Urothelium cell line (cell line): Measurements from ENCODE around the gene ZNG1B.
"Not testable (repeated sequence)": the region's sequence is repeated elsewhere in the genome, so short reads cannot be mapped to it uniquely, and the experiment has no call there.

Experiments
- DNase-seq: peaks from one replicate; pipeline ENCODE4 v3.0.0; 2011; ENCODE audit warnings: low spot score, mixed read lengths
- FAIRE-seq: peaks from 2 replicates; lab custom pipeline; 2011; peaks lifted over from hg19 to GRCh38; lab: Jason Lieb, UNC

The ZNG1B gene

DNA sequence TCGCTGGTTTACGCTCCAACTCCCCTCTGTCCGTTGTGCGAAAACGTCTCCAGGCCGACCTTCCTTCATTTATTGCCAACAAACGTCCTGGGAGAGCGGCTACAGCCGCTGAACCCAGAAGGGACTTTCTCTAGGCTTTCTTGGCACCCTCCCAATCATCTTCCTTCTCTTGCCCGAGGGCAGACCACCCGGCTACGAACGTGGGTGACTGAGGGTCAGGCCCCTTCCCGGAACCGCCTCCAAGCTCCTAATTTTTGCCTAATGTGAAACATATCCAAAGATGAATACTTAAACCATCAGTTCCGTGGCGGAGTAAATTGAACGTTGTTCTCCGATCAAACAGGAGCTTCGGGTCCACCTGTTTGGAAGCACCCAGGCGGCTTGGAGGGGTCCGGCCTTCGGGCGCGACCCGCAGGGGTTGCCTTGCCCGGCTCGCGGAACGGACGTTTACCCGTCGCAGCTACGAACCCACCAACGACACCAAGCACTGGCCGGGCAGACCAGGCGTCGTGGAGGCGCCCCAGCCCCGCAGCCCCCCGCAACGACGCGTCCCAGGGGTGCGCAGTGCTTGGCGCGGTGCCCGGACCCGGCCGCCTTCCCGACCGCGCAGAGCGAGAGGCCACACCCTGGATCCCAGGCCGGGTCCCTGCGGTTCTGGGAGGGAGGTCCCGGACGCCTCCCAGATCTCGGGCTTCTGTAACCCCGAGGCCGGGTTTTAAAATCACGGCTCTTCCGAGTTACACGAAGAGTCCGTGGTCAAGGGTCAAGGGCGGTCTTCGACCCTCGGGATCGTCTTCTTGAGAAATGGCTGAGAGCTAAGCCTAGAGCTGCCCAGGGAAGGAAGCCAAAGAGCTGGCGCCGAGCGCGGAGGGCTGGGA is 65.0 kb downstream of the ZNG1B start:
- not testable (repeated sequence) for FAIRE-seq, DNase-seq

GRCh38 chr2:113503094-113504042 is 65.9 kb downstream of the ZNG1B start:
- DNase-seq, FAIRE-seq: not testable (repeated sequence)

GRCh38 chr2:113504081-113504480 is 66.6 kb downstream of the ZNG1B start:
- DNase-seq, FAIRE-seq: not testable (repeated sequence)

DNA sequence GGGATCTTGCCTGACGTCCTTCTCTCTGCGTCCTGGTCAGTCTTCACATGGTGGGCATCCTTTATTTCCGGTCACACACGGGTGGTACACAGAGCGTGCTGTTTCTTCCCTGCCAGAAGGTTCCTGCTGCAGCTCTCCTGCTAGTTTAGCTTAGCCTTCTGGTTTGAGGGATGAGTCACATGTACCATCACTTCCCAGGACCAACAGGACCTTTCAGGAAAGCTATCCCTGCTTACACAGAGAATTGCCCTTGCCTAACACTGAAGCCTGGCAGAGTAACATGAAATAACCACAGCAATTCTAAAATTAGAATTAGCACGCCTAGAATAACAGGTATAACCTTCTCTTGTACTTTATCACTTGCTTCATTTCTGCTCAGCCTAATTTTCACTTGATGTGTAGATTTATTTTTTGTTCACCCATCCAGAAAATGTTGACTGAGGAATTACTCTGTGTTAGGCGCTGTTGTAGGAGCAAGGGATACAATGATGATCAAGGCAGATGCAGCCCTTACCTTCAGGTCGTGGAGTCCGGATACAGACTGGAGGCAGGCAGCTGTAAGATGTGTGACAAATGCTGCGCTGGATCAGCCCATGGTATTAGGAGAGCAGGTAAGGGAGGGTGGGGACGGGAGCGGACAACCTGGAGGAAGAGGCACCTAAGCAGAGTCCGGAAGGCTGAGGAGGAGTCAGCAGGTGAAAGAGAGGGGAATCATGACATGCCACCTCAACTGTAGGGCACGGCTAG is 70.1 kb downstream of the ZNG1B start:
- not testable (repeated sequence) for FAIRE-seq, DNase-seq

DNA sequence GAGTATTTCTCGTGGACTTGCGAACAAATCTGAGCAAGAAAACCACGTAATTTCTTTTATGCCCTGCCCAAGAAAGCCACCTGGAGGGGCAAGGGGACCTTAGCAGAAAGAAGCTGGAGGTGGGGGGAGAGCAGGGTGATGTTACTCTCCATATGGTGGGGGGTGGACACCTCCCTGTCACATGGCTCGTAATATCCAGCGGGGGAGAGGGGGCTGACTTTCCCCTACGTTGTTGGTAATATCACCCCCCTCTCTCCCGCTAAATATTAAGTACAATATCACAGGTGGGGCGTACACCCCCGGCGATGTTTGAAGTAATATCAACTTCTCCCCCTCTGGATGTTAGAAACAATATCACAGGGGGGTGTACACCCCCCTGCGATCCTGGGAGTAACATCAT is 70.7 kb downstream of the ZNG1B start:
- DNase-seq, FAIRE-seq: not testable (repeated sequence)

DNA sequence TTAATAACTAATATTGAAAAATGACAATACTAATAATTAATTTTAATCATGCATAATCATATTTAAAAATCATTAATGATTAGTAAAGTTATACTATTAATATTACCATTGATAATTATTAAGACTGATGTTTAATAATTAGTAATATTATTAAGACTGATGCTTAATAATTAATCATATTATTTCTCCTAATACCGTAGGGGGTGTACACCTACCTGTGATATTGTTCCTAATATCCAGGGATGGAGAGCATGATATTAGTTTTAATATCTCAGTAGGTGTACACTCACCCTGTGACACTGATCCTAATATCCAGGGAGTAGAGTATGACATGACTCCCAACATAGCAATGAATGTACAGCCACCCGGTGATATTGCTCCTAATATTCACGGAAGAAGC is 73.4 kb downstream of the ZNG1B start:
- not testable (repeated sequence) for FAIRE-seq

DNA sequence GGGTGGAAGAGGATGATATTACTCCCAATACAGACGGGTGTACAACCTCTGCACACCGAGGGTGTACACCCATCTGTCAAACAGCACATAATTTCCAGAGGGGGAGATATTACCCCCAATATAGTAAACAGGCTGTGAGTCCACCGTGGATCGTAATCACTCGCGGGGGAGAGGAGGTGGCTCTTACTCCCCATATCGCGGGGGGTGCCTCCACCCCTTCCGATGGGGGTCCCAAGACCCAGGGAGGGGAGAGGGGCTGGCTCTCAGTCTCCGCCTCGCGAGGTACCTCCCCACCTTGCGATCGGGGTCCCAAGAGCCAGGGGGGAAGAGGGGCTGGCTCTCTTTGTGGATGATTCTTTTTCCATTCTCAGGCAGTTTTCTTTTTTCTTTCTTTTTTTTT is 74.4 kb downstream of the ZNG1B start:
- not testable (repeated sequence) for FAIRE-seq, DNase-seq

More for the DNA sequence above, 73.4 kb downstream of the ZNG1B start:
- not testable (repeated sequence) for DNase-seq

DNA sequence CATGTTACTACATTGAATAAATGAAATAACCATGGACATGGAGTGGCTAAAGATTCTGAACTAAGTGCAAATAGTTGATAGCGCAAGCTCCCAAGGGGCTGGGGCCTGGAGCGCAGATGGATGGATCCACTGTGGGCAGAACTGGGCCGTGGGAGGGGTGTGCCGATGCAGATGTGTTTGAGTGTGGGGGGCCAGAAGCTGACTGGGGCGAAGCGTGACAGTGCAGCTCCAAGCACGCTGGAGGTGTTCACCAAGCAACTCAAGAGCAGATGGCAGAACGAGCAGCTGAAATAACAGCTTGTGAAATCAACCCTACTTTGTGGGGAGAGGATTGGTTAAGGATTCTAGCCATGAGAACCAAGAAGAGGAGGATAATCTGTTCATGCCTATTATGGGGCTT is 78.0 kb downstream of the ZNG1B start:
- FAIRE-seq, DNase-seq: not testable (repeated sequence)

DNA sequence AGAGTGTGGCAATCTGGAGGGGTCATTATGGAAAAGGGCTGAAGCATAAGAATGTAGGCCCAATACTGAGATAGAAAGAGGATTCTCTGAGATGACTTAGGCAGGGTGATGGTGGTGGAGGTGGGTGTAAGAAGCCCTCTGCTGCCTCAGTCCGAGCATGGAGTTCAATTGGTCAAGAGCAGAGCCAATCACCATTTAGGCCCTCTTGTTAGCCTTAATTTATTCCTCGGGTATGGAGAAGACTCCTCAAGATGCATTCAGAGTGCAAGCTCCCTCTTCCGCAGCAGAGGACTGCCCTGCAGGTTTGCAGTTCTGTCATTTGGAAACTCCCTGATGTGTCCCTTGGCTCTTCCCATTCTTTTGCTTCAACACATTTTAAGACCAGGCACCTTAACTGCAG is 78.5 kb downstream of the ZNG1B start:
- FAIRE-seq, DNase-seq: not testable (repeated sequence)

DNA sequence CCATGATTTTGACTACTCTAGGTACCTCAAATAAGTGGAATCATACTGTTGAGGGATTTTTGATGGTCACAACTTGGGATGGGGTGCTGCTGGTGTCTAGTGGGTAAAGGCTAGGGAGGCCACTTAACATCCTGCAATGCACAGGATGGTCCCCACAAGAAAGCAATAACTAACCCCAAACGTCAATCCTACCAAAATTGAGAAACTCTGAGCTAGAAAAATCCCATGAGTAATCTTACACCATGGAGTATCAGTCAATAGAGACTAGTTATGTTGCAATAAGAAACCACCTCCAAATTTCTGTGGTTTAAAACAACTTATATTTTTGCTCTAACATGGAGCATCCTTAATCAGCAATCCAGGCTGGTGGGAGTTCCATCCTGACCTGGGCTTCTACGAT is 79.5 kb downstream of the ZNG1B start:
- not testable (repeated sequence) for FAIRE-seq, DNase-seq

DNA sequence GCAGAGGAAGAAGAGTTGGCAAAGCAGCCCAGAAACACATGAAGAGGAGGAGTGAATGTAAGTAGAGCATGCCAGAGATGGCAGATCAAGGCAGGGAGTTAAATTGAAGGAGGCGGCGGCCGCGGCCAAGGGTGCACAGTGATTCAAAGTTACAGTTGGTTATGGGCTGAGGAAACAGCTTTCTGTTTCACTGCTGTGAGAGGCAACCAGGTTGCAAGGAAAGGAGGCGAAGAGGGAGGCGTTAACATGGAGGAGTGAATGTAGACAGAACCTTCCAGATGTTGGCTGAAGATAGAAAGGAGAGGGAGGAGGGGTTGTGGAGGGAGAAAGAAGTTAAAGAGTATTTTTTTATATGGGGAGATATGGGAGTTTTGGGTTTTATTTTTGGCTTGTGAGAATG is 83.3 kb downstream of the ZNG1B start:
- not testable (repeated sequence) for FAIRE-seq, DNase-seq

DNA sequence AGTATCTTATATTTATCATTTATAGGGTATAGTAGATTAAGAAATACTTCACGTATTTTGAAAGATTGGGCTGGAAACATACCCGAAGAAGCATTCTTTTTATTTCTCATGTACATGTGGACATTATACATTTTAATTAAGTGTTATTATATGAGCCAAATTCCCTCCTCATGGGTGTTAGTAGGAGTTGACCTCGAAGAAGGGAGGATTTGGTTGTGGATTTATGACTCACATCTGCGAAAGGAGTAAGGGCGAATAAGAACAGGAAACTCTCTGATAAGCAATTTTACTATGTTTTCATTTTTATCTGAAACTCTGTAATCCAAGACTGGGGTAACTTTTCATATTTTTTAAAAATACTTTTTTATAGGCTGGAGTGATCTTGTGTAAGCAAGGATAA is 84.0 kb downstream of the ZNG1B start:
- DNase-seq, FAIRE-seq: not testable (repeated sequence)

- FAIRE-seq: not testable (repeated sequence)
Measured at GRCh38 chr2:113524986-113525385, 87.5 kb downstream of the ZNG1B start.

GRCh38 chr2:113527350-113528045 is 90.0 kb downstream of the ZNG1B start:
- not testable (repeated sequence) for FAIRE-seq, DNase-seq

More at GRCh38 chr2:113524986-113525385, 87.5 kb downstream of the ZNG1B start:
- DNase-seq: not testable (repeated sequence)

DNA sequence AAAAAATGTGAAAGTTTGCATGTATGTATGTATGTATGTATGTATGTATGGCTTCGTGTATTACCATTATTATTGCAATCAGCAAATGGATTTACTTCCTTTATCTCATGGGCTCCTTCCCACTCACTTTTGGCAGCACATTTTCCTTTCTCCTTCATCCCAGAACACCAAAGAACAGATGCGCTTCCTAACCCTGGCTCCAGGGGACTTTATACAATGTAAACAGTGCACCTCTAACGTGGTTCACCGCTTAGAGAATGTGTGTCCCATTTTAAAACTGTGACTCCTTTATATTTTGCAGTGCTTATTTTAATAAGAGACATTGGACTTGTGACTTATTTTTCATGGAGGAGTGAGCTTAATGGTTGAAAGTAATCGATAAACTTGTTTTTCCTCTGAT is 90.6 kb downstream of the ZNG1B start:
- not testable (repeated sequence) for FAIRE-seq, DNase-seq

- DNase-seq, FAIRE-seq: not testable (repeated sequence)
Measured at GRCh38 chr2:113528904-113529303, 91.4 kb downstream of the ZNG1B start.

DNA sequence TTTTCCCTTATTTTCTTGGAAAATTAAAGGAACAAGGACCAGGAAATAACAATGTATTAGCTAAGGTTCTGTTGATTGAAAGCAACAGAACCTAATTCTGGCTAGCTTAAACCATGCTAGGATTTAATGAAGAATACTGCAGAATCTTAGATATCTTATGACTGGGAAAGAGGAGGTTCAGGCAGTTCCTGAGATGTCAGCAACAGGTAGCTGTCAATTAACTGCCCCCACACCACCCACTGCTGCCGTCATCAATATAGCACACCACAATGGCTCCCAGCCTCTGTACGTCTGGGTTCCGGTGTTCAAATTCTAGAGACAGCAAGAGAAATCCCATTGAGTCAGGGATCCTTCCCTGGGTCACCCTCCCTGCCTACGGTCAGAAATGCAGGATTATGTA is 95.5 kb downstream of the ZNG1B start:
- DNase-seq, FAIRE-seq: not testable (repeated sequence)

DNA sequence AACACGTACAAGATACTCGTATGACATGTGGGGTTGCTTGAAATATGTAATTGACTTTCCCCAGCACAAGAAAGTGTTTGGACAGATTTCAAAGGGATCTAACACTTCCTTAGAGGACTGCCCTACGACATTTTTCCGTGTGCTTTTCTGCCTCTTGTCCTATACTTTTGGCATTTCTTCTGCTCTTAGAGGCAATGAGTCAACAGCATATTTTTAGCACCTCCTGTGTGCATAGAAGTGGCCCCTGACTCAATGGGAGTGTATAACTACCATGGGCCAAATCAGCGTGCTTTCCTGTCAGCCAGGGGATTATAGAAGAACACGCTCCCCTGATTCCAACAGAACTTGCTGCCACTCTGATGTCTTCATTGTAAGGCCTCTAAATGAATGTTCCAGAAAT is 99.1 kb downstream of the ZNG1B start:
- DNase-seq, FAIRE-seq: not testable (repeated sequence)

DNA sequence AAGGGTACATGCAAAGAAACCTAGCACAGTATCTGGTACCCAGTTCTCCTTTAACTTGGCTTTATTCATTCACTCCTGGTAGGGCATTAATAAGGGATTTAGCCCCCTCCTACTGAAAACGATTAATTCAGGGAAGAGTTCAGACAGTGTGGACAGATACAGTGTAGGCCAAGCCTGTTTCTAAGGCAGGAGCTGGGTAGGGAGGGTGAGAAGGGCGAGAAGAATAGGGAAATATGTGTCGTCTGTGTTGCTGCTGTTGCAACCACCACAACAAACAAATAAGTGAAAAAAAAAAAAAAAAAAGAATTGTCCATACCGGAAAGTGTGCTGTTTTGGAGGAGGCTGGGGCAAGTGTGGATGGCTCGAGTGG is 103.3 kb downstream of the ZNG1B start:
- DNase-seq, FAIRE-seq: not testable (repeated sequence)
